ENCODE results near the gene ZMYND15.

- TF ChIP-seq EZH2 (IDR thresholded peaks at IDR 0.05; ENCODE audit: insufficient read depth, poor library complexity, severe bottlenecking) (no peak), EZH2phosphoT487 (IDR thresholded peaks at IDR 0.05; ENCODE audit: insufficient read depth, low read depth) (no peak)
Measured at GRCh38 chr17:4720787-4721186, 18.8 kb upstream of the ZMYND15 start.

All from GM23248 (cell line).